Psoas muscle (tissue), 8 donors: ENCODE measurements around the gene COX6A2. TPM values are rescaled to one million over a fixed set of nuclear protein-coding genes. Genes with fewer than 3 reads are reported as not detected.
A peak's percentile ranks its signal among the peaks of the same experiment; 100 is the strongest.

Source experiments
- ATAC-seq, 4 donors: fragments of 200-7000 bp; cut with Tn5 transposase; one replicate each; pipeline ENCODE4 v1.9.1; 2020; ENCODE audit warnings: moderate library complexity in 3 of 4, mild to moderate bottlenecking in 2 of 4
- DNase-seq, 2 donors: peaks; one replicate each; pipeline ENCODE4 v3.0.0-alpha.2; 2020
- H3K27ac ChIP-seq: fragments of 200-600 bp; one replicate; pipeline ENCODE4 v1.8.0; 2022
- H3K27me3 ChIP-seq, 3 donors: fragments of 200-600 bp in 1 of 3; one replicate each; pipeline versions ENCODE4 v1.6.1 to v1.8.0; 2013 to 2022; ENCODE audit warnings: low read length in 2 of 3, mild to moderate bottlenecking in 2 of 3, moderate library complexity in 1 of 3; ENCODE audit not compliant: insufficient read depth in 3 of 3
- H3K36me3 ChIP-seq, 2 donors: fragments of 200-600 bp in 1 of 2; one replicate each; pipeline versions ENCODE4 v1.6.1 to v1.8.0; 2013 to 2022; ENCODE audit warnings: low read depth in 1 of 2, mild to moderate bottlenecking in 1 of 2, moderate library complexity in 1 of 2; ENCODE audit not compliant: insufficient read depth in 1 of 2
- H3K4me1 ChIP-seq: fragments of 200-600 bp; one replicate; pipeline ENCODE4 v1.8.0; 2022
- H3K4me3 ChIP-seq: fragments of 200-600 bp; one replicate; pipeline ENCODE4 v1.8.0; 2022; ENCODE audit warnings: mild to moderate bottlenecking
- H3K9me3 ChIP-seq: fragments of 200-600 bp; one replicate; pipeline ENCODE4 v1.8.0; 2022
- CTCF ChIP-seq: fragments of 200-600 bp; IDR thresholded peaks from one replicate; pipeline ENCODE4 v1.8.0; 2022; ENCODE audit warnings: antibody characterized with exemption
- WGBS, 3 donors: extraction: QIAGEN DNeasy Blood & Tissue Kit; methylation state at CpG; one replicate each; pipeline versions ENCODE4 v1.1.6 to v1.1.7; 2013; 5-methylcytosine and 5-hydroxymethylcytosine counted together
- intact Hi-C, 2 donors: fragments of 100-400 bp; cut with DNase I; formaldehyde crosslinking; loops; one replicate each; pipeline versions ENCODE4 v1.11.0 to v1.14.2; 2022
- polyA plus RNA-seq, 3 donors: library from polyadenylated mRNA; stranded (reverse); fragments of 200-250 nt; gene quantifications; one replicate each; pipeline ENCODE4 v1.2.3, GENCODE V29; 2013
- total RNA-seq, 4 donors: library from RNA; stranded (reverse); fragmentation: NEBNext Ultra II Directional in 2 of 4; extraction: Animal tissue kit (Norgen Biotek cat#: 25700) in 2 of 4; gene quantifications; one replicate each; pipeline versions ENCODE4 v1.2.1 to v1.2.4, GENCODE V29; 2021 to 2023
- donor health status: healthy with polysubstance abuse.
- donor health status: DM: no; HTN: no; CAD: no; lungs with moderate emphysema.
- donor health status: Bipolar disorder and iron deficiency.
- donor health status: healthy.
- donor health status: DM: yes; HTN: yes; CAD: no.
- donor health status: DM: no; HTN: no; CAD: no.
- donor health status: DM: no; HTN: no; CAD: no.
- donor health status: DM: yes; HTN: yes; CAD: no.

The COX6A2 gene
- total and polyA plus RNA-seq, 7 donors, result 1,027 to 3,792 (median 1,232) TPM

GRCh38 chr16:31390504-31391041, 37.6 kb downstream of the COX6A2 start:
- no peak for TF ChIP-seq CTCF
- ATAC-seq (no peak), DNase-seq (no peak)
- Histone ChIP-seq H3K36me3 (no peaks in the 10 kb centered on the region), H3K4me3 (no peak overlapping the region), H3K27ac (no peak overlapping the region), H3K27me3 (no peaks in the 10 kb centered on the region), H3K4me1 (no peaks in the 10 kb centered on the region), H3K9me3 (no peaks in the 10 kb centered on the region)
- 71 to 75% (median 72%) methylated on average over 6 of the region's 6 CpGs for WGBS, 3 donors
- intact Hi-C loops, result loop anchor here in 1 of 2 donors (10.0 kb wide), 1 partner anchor 146 kb away; no protein-coding TSS in a partner anchor

DNA sequence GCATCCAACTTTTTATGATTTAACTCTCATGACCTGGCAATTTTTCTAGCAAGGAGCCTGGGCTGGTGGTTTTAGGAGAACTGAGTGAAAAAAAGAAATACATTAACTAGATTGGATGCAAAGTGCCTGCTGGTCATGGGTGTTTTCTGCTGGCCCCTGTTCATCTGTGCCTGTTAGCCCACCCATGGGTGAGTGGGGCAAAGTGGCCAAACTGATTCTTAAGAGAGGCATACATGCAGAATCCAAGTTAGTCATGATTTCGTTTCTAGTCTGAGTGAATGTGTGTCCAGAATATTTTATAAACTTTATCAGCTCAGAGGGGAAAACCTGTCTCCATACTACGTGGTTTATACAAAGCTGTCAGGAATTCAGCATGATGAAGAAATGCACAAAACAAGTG, 39.6 kb downstream of the COX6A2 start:
- intact Hi-C loops, result no loop called here
- no peak overlapping the region for H3K4me3 ChIP-seq
- H3K27me3 ChIP-seq, result no peaks in the 10 kb centered on the region
- WGBS, 3 donors, result 55 to 66% (median 63%) methylated on average over 2 of the region's 2 CpGs
- no peaks in the 10 kb centered on the region for H3K36me3 ChIP-seq
- DNase-seq (no peak), ATAC-seq (no peak)
- no peak for TF ChIP-seq CTCF
- no peaks in the 10 kb centered on the region for H3K4me1 ChIP-seq
- no peaks in the 10 kb centered on the region for H3K9me3 ChIP-seq
- H3K27ac ChIP-seq, result no peak overlapping the region

GRCh38 chr16:31386157-31386984, 41.8 kb downstream of the COX6A2 start:
- H3K27me3 ChIP-seq, result no peaks in the 10 kb centered on the region
- TF ChIP-seq CTCF, result no peak
- no peak overlapping the region for H3K27ac ChIP-seq
- no peaks in the 10 kb centered on the region for H3K36me3 ChIP-seq
- no peaks in the 10 kb centered on the region for H3K9me3 ChIP-seq
- DNase-seq, result no peak
- intact Hi-C loops, result no loop called here
- ATAC-seq, result peak; percentile 60 to 78 (median 71)
- H3K4me3 ChIP-seq, result no peak overlapping the region
- no peaks in the 10 kb centered on the region for H3K4me1 ChIP-seq
- WGBS, 3 donors, result 34 to 49% (median 48%) methylated on average over 6 of the region's 6 CpGs

DNA sequence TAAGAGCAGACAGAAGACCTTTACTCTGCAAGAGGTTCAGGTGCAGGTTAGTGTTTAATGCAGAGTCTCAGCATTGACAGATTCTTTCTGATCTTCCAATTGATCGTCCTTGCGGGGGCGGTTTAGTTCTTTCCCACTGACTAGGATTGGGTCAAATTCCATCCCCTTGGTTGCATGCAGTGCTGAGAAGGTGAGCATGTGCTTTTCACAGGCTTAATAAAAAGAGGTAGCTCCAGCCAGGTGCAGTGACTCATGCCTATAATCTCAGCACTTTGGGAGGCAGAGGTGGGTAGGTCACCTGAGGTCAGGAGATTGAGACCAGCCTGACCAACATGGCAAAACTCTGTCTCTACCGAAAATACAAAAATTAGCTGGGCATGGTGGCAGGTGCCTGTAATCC, 42.5 kb downstream of the COX6A2 start:
- Histone ChIP-seq H3K27ac (no peak overlapping the region), H3K9me3 (no peaks in the 10 kb centered on the region), H3K36me3 (no peaks in the 10 kb centered on the region), H3K27me3 (no peaks in the 10 kb centered on the region), H3K4me3 (no peak overlapping the region), H3K4me1 (no peaks in the 10 kb centered on the region)
- ATAC-seq, result no peak
- no peak for TF ChIP-seq CTCF
- intact Hi-C loops, result no loop called here
- whole genome bisulfite sequencing, 3 donors, result 69 to 77% (median 75%) methylated on average over 4 of the region's 4 CpGs
- DNase-seq, result no peak
